ENCODE measurements around the gene TIA1. TPM values are rescaled to one million over a fixed set of nuclear protein-coding genes. Genes with fewer than 3 reads are reported as not detected.

TIA1 gene
- total RNA-seq, 4 donors from 2014 or later, result 111 to 229 (median 156) TPM

DNA sequence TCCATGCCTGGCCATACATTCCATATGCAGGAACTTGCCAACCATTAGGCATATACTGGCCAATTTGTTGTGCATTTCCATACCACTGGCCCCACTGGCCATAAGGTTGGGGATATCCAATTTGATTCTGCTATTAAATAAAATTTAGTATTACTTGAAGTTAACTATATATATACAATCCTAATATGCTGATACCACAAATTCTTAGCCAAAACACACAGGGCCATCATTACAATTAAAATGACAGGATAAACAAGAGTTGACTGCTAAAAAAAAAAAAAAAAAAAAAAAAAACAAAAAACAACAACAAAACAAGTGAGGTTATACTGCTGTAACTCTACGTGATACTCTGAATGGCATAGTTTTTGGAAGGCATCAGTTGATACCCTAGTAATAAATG lies 34.1 kb downstream of the TIA1 start:
- TF ChIP-seq, protein P1, sequence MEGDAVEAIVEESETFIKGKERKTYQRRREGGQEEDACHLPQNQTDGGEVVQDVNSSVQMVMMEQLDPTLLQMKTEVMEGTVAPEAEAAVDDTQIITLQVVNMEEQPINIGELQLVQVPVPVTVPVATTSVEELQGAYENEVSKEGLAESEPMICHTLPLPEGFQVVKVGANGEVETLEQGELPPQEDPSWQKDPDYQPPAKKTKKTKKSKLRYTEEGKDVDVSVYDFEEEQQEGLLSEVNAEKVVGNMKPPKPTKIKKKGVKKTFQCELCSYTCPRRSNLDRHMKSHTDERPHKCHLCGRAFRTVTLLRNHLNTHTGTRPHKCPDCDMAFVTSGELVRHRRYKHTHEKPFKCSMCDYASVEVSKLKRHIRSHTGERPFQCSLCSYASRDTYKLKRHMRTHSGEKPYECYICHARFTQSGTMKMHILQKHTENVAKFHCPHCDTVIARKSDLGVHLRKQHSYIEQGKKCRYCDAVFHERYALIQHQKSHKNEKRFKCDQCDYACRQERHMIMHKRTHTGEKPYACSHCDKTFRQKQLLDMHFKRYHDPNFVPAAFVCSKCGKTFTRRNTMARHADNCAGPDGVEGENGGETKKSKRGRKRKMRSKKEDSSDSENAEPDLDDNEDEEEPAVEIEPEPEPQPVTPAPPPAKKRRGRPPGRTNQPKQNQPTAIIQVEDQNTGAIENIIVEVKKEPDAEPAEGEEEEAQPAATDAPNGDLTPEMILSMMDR (IDR thresholded peaks at IDR 0.05), result no peak
- TF ChIP-seq POLR2A (IDR thresholded peaks at IDR 0.05), result no peak
- Histone ChIP-seq H3K4me1 (no peaks in the 10 kb centered on the region), H3K27me3 (no peaks in the 10 kb centered on the region), H3K36me3 (peaks cover 30 to 43% of the 10 kb centered on the region in 2 donors), H3K27ac (no peak overlapping the region), H3K4me3 (replicated peaks in 1 of 3) (no peak overlapping the region), H3K9me3 (no peaks in the 10 kb centered on the region)
- no peak for DNase-seq
- intact Hi-C loops (cut with DNase I), result no loop called here
- WGBS, 2 donors, result 46 to 96% methylated on average over 1 of the region's 1 CpG

DNA sequence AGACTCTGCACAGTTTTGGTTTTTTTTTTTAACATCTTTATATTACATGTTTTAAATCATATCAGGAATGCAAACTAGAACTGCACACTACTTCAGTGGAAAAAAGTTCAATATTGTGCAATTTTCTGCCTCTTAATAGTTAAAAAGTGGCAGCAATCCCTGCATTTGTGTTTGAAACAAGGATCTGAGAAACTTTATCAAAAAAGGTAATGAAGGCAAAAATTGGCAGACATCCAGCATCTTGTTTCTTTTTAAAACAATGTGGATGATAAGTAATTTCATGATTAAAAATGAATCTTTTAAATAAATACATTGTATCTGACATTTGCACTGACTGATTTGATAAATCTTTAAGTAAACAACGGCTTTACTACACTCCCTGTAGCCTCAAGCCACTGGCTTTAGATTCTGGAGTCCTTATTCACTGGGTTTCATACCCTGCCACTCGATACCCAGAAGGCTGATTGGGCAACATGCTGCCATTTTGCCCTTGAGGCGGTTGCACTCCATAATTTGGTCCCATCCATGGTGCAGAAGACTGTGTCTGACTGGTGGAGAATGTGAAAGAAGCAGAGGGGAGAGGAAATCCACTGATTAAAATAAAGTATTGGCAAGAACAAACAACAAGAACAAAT lies 36.0 kb downstream of the TIA1 start:
- intact Hi-C loops (cut with DNase I), result no loop called here
- DNase-seq, result no peak
- Histone ChIP-seq H3K27me3 (no peaks in the 10 kb centered on the region), H3K4me3 (replicated peaks in 1 of 3) (no peak overlapping the region), H3K4me1 (no peaks in the 10 kb centered on the region), H3K36me3 (peaks cover 16 to 28% of the 10 kb centered on the region in 2 donors), H3K27ac (no peak overlapping the region), H3K9me3 (no peaks in the 10 kb centered on the region)
- TF ChIP-seq, protein P1 (IDR thresholded peaks at IDR 0.05), result no peak
- no peak for TF ChIP-seq POLR2A (IDR thresholded peaks at IDR 0.05)
- WGBS, 2 donors, result 91 to 98% methylated on average over 3 of the region's 3 CpGs

DNA sequence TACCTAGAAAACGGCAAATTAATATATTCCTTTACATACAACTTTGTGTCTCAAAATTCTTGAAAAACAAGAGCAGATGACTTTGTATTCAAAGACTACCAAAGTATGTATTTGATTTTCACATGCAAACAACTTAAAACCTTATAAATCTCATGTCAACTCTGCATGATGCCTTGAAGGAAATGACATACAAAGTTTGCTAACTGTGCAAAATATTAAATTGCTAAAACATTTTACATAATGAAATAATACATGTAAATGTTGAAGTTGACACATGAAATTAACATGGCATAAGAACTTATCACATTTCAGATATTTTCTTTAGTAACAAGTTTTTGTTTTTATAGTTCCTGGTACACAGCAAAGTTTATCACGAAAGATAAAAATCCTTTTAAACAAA lies 36.8 kb downstream of the TIA1 start:
- WGBS, 2 donors, result 88 to 90% methylated on average over 2 of the region's 2 CpGs
- TF ChIP-seq POLR2A (IDR thresholded peaks at IDR 0.05), result no peak
- TF ChIP-seq, protein P1 (IDR thresholded peaks at IDR 0.05), result no peak
- Histone ChIP-seq H3K4me1 (no peaks in the 10 kb centered on the region), H3K36me3 (peaks cover 16 to 26% of the 10 kb centered on the region in 2 donors), H3K9me3 (no peaks in the 10 kb centered on the region), H3K4me3 (replicated peaks in 1 of 3) (no peak overlapping the region), H3K27me3 (no peaks in the 10 kb centered on the region), H3K27ac (no peak overlapping the region)
- intact Hi-C loops (cut with DNase I), result no loop called here
- DNase-seq, result no peak

DNA sequence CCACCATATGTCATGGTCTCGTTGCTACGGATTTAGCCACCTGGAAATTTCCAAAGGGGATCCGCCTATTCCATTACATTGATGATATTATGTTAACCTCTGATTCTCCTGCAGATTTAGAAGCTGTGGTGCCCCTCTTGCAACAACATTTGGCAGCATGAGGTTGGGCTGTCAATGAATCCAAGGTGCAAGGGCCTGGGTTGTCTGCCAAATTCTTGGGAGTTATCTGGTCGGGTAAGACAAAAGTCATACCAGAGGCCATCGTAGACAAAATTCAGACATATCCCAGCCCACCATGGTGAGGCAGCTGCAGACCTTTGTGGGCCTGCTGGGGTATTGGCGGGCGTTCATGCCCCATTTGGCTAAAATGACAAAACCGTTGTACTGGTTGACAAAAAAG lies 44.0 kb downstream of the TIA1 start:
- no peaks in the 10 kb centered on the region for H3K9me3 ChIP-seq
- 93 to 95% methylated on average over 8 of the region's 8 CpGs for WGBS, 2 donors
- H3K27me3 ChIP-seq, result no peaks in the 10 kb centered on the region
- no peaks in the 10 kb centered on the region for H3K36me3 ChIP-seq
- DNase-seq, result no peak
- no peak overlapping the region for H3K4me3 ChIP-seq (replicated peaks in 1 of 3)
- no peak overlapping the region for H3K27ac ChIP-seq
- no peak for TF ChIP-seq POLR2A (IDR thresholded peaks at IDR 0.05)
- TF ChIP-seq, protein P1 (IDR thresholded peaks at IDR 0.05), result no peak
- no peaks in the 10 kb centered on the region for H3K4me1 ChIP-seq
- intact Hi-C loops (cut with DNase I), result no loop called here

DNA sequence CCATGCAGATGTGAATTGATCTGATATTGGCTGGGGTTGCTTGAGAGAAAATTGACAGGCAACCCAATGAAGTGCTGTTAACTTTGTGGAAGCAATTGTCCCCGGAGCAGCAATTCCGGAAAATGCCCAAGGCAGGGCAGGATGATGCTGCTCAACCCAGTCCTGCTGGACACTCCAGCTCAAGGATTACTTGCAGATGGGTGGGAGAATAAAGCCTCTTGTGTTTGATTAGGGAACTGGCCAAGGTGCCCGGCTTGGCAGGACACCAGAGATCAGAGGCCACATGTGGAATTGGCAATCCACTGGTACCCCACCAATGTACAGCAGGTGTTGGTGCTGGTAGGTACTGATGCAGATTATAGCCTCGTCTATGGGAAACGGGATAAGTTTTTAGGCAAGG lies 45.3 kb downstream of the TIA1 start:
- no peak for DNase-seq
- 75 to 85% methylated on average over 5 of the region's 5 CpGs for WGBS, 2 donors
- intact Hi-C loops (cut with DNase I), result no loop called here
- Histone ChIP-seq H3K27me3 (no peaks in the 10 kb centered on the region), H3K36me3 (no peaks in the 10 kb centered on the region), H3K27ac (no peak overlapping the region), H3K4me3 (replicated peaks in 1 of 3) (no peak overlapping the region), H3K9me3 (no peaks in the 10 kb centered on the region), H3K4me1 (no peaks in the 10 kb centered on the region)
- TF ChIP-seq, protein P1 (IDR thresholded peaks at IDR 0.05), result no peak
- no peak for TF ChIP-seq POLR2A (IDR thresholded peaks at IDR 0.05)

All from thyroid gland (tissue), 4 donors.